IPS-18c (cell line): ENCODE measurements around the gene ADCY7.

Experiments
- H3K4me3 ChIP-seq: 2 replicates; pipeline ENCODE4 v1.7.0; 2013; ENCODE audit warnings: low read depth, mild to moderate bottlenecking, low read length, moderate library complexity; ENCODE audit not compliant: insufficient read depth
- H3K9me3 ChIP-seq: one replicate; pipeline ENCODE4 v1.6.1; 2013; ENCODE audit warnings: mild to moderate bottlenecking, low read length, moderate library complexity; ENCODE audit not compliant: control insufficient read depth, insufficient read depth

ADCY7 gene

GRCh38 chr16:50273382-50273690 lies 7.0 kb downstream of the ADCY7 start:
- Histone ChIP-seq H3K9me3 (no peaks in the 10 kb centered on the region), H3K4me3 (no peak overlapping the region)

- no peak overlapping the region for H3K4me3 ChIP-seq
- no peaks in the 10 kb centered on the region for H3K9me3 ChIP-seq
Observed at GRCh38 chr16:50273888-50274325, 7.6 kb downstream of the ADCY7 start.

- Histone ChIP-seq H3K4me3 (no peak overlapping the region), H3K9me3 (no peaks in the 10 kb centered on the region)
Observed at GRCh38 chr16:50274326-50275097, 8.2 kb downstream of the ADCY7 start.

- H3K4me3 ChIP-seq: no peak overlapping the region
- no peaks in the 10 kb centered on the region for H3K9me3 ChIP-seq
Observed at GRCh38 chr16:50275098-50275415, 8.7 kb downstream of the ADCY7 start.

DNA sequence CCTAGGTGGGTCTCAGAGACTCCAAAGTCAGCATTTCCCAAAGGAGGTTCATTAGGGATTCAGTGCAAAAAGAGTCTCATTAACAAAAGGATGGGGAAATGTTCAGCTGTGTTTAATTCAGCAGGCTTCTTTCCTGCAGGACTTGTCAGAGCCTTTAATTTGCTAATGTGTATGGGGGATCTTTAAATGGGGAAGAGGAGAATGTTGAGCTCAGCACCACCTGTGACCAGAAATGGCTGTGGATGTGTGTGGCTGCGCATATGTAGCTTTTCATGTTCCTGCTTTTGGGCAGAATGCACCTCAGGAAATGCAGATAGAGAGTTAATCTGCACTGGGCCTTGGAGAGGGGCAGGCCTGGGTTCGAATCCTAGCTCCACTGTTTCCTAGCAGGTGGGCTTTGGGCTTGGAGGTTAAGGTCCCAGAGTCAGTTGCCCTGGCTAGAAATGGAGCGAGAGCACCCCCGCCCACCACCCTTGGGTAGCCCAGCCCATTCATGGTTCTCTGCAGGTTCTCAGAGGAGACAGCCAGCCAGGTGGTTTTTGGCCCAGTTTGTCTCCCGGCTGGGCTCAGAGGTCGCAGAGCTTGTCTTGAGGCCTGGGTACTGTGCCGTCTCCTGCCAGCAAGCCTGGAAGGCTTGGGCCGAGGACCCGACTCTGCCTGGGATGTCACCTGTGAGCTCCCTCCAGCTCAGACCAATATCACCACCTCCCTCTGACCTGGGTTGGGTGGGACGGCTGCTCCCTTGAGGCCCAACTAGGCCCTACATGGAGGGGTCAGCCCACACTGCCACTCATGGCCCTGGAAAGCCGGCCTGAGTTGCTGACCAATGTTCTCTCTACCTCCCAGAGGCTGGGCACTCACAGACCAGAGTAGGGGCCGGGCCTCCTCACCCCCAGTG lies 9.3 kb downstream of the ADCY7 start:
- Histone ChIP-seq H3K4me3 (no peak overlapping the region), H3K9me3 (no peaks in the 10 kb centered on the region)

DNA sequence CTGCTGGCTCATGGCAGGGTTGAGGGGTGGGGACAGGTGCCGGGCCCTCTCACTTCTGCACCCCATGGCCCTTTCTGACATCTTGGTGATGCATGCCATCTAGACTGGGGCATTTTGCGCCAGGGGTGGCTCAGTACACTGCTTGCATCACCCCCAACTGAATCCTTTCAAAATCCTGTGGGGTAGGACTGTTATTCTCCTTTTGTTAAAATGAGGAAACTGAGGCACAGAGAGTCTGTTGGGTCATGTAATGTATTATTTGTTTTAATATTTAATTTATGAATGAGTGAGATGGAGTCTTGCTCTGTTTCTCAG lies 9.9 kb downstream of the ADCY7 start:
- no peak overlapping the region for H3K4me3 ChIP-seq
- H3K9me3 ChIP-seq: no peaks in the 10 kb centered on the region

GRCh38 chr16:50276801-50277555 lies 10.6 kb downstream of the ADCY7 start:
- H3K9me3 ChIP-seq: no peaks in the 10 kb centered on the region
- H3K4me3 ChIP-seq: no peak overlapping the region

DNA sequence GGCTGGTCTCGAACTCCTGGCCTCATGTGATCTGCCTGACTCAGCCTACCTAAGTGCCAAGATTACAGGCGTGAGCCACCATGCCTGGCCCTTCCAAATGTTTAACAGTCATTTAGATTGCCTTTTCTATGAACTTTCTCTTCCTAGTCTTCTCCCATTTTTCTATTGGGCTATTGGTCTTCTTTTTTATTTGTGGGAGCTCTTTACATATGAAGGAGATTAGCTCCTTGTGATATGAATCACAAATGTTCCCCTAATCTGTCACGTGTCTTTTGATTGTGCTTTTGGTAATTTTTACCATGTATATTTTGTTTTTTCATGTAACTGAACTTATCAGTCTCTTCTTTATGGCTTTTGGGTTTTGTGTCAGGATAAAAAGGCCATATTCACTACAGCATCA lies 11.9 kb downstream of the ADCY7 start:
- no peak overlapping the region for H3K4me3 ChIP-seq
- H3K9me3 ChIP-seq: no peaks in the 10 kb centered on the region

- H3K9me3 ChIP-seq: no peaks in the 10 kb centered on the region
- H3K4me3 ChIP-seq: no peak overlapping the region
Observed at GRCh38 chr16:50279504-50279865, 13.1 kb downstream of the ADCY7 start.

DNA sequence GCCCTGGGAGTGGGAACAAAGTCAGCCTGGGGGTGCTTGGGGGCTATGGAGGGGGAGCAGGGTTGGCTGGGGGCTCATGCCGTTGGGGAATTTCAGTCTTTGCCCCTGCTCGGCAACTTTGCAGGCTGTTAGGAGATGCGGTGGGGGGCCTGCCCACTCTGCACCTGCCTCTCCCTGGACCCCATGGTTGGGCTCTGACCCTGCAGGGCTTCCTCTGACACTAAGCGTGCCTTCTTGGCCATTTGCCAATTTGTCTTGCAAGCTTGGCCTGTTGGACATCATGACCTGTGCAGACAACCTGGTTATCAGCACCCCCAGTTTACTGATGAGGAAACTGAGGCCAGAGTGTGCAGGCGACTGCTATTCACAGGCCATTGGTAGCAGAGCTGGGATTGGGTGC lies 14.6 kb downstream of the ADCY7 start:
- Histone ChIP-seq H3K4me3 (no peak overlapping the region), H3K9me3 (no peaks in the 10 kb centered on the region)

DNA sequence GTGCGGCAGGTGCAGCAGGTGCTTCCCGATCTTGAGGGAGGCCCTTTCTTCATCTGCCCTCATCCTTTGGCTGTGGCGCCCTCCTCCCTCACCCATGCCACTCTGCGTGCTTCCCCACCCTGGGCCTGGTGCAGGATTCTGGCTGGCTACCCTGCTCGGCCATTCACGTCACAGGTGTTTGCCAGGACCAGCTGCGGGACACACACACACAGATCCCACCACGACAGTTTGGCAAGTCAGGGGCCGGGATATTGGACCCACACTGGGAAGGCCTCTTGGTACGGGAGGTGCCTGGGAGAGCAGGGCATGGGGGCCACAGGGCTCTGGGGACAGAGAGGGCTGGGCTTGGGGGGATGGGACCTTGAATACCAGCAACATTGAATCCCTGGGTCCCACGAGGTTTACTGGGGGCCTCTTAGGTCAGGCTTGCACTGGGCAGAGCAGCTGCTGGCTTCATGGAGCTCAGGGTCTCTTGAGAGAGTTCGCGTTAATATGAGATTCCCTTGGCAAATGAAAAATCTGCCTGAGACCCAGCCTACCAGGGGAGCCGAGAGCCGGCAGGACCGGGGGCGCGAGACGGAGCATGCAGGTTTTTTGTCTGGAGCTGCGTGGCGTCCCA lies 15.1 kb downstream of the ADCY7 start:
- no peaks in the 10 kb centered on the region for H3K9me3 ChIP-seq
- H3K4me3 ChIP-seq: no peak overlapping the region

DNA sequence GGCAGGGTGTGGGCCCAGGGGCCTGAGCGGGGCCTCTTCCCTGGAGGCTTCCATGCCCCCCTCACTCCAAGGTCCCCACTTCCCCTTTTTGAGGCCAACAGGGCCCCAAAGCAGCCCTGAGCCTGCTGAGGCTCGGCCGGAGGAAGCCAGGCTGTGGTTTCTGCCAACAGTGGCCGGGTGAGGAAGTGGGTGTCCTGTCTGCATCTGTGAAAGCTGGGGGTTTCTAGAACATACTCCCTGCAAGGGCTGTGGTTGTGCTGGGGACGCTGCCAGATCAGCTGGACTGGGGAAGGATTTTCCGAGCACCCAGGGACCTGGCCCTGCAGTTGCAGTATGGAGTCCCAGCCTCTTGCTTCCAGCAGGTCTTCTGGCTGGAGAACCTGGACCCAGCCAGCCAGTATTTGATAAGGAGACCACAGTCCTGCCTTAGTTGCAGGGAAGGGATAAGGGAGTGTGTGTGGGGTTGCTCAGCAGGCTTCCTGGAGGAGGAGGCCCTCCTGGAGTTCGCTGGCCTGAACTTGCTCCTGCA lies 15.7 kb downstream of the ADCY7 start:
- no peaks in the 10 kb centered on the region for H3K9me3 ChIP-seq
- no peak overlapping the region for H3K4me3 ChIP-seq

- Histone ChIP-seq H3K9me3 (no peaks in the 10 kb centered on the region), H3K4me3 (no peak overlapping the region)
Observed at GRCh38 chr16:50282955-50283631, 16.7 kb downstream of the ADCY7 start.

GRCh38 chr16:50284131-50284911 lies 18.0 kb downstream of the ADCY7 start:
- H3K9me3 ChIP-seq: no peaks in the 10 kb centered on the region
- H3K4me3 ChIP-seq: no peak overlapping the region

DNA sequence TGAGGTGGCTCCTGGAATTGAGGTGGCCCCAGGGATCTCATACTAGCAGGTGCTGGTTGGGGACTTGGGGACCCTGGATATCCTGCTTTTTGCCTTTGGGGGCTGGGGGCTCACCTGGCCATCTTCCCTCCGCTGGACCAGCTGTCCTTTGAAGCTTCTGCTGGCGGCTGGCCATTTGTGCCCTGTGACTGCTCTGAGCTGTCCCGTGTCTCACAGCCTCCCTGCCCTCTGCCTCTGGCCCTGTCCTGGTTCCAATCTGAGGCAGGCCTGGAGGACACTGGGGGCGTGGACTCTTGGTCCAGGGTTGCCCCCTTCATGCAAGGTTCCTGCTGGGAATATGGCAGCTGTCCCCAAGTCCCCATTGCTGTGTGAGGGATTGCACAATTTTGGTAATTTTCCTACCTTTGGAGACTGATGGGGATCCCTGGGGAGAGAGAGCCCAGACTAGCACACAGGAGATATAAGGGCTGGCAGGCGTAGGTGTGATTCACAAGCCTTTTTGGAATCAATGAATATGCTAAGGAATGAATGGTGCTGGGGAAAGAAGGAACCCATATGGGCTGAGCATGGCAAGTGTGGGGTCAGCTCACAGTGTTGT lies 19.2 kb downstream of the ADCY7 start:
- no peaks in the 10 kb centered on the region for H3K9me3 ChIP-seq

GRCh38 chr16:50286681-50287080 lies 20.3 kb downstream of the ADCY7 start:
- Histone ChIP-seq H3K4me3 (no peak overlapping the region), H3K9me3 (no peaks in the 10 kb centered on the region)

More for the DNA sequence above, 19.2 kb downstream of the ADCY7 start:
- no peak overlapping the region for H3K4me3 ChIP-seq
